ENCODE data around the gene SMLR1.
A peak's percentile ranks its signal among the peaks of the same experiment; 100 is the strongest.

Gene SMLR1

GRCh38 chr6:130825772-130826441 is 1.3 kb upstream of the SMLR1 start:
- DNase-seq (ENCODE audit: low spot score), result peak; percentile 26

- no peak for DNase-seq (ENCODE audit: low spot score)
Observed at GRCh38 chr6:130826442-130827246, 562 bp upstream of the SMLR1 start.

DNA sequence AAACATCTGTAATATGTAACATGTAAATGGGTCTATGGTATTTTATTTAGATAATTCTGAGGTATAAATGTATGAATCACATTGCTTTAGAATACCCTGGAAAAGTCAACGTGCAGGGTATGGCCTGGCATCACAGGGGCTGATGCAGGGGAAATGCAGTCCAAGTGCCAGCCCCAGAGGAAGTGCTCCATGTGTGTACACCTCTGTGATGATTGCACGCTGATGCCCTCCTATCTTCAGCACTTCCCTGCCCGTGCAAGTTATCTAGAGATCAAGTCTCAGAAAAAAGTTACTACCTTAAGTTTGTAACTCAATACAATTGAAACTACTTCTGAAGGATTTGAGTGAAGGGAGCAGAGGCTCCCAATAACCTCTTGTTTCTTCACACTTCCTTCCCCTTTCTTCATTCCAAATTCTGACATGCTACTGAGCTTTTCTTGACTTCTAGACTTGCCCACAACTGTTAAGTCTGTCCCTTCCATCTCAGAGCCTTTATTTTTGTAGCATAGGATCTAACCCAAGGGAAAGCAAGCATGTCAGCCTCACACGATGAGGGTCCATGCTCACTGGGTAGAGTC is 2.2 kb downstream of the SMLR1 start:
- DNase-seq (ENCODE audit: low spot score), result no peak

DNA sequence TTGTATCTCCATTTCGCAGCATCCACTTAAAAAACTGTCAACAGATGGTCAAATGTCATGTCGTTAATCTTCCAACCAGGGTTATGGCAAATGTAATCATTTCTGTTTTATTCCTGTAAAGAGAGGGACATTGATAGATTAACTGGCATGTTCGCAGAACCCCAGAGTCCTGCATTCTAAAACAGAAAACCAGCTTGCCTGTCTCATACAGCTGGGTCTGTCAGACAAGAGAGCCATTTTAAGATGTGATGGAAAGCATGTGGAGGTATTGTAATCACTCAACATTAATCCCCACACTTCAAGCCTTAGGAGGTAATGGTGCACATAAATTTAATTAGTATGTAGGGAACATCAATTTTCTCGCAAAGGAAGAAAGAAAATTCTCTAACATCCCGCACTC is 4.4 kb downstream of the SMLR1 start:
- DNase-seq (ENCODE audit: low spot score), result no peak

DNA sequence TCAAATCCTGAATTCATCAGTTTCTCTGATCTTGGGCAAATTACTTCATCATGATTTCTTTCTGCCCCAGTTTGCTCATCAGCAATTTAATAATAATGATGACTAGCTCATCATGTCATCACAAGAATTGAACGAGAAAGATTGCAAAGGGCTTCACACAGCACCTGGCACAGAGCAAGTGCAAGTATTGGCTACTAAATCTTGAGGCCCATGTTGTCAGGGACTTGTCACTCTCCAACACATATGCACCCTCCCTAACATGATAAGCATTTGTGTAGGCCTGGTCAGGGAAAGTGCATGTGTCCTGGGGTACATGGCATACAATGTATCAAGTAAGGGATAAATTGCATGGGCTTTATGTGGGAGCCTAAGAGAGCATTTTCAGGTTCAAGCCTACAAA is 6.4 kb downstream of the SMLR1 start:
- no peak for DNase-seq (ENCODE audit: low spot score)

DNA sequence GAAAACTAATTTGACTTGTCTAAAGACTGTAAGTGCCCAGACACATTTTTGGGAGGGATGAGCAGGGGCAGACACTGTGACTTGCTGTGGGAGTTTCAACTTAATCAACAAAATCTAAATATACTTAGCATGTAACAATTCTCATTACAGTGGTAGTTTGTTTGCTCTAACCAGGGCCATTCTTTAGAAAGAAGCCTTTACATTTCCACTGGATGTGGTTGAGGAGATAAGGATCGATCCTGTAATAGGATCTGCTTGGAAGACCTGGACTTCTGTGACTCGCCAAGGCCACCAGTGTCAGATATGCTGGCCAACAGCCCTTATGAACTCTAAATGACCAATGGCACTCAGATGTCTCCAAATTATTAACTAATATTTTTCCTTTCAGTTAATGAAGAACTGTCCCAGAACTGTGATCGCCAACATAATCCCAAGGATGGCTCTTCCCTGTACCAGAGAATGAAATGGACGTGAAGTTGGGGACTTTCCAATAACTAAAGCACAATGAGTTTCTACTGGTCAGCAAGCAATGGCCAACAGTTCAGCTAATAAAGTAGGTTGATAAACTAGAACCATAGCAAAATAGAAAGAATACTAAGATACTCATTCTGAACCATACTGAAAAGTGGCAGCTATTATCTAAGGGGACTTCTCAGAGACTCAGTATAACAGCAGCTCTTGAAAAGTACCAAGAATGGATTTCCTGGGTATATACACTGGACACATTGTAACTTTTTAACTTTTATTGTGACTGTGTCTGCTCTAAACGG is 7.5 kb downstream of the SMLR1 start:
- DNase-seq (ENCODE audit: low spot score), result no peak

DNA sequence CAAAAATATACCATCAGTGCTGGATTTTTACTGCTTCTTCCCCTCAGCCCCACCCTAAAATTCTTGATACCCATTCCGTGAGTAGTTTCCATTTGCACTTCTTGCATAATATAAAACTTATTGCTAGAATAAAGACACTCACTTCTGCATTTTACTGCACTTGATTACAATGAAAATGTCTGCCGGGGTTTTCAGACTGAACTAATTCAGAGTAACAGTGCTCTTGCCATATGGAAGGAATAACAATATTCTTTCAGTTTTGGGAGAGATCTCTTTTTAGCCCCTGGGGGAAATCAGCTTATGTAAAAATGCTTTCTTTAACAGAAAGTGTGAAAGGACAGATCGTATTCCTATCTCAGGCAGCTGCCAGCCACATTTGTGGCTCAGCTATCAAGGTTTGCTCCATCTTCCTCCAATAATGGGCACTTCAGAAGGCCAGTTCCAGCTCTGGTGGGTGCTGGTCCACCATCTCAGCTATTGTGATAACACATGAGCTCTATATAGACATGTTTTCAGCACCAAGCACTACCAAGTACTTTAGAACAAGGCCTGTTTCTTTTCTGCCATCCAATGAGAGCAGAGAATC is 8.9 kb downstream of the SMLR1 start:
- no peak for DNase-seq (ENCODE audit: low spot score)

GRCh38 chr6:130837067-130837466 is 9.9 kb downstream of the SMLR1 start:
- DNase-seq (ENCODE audit: low spot score), result no peak

DNA sequence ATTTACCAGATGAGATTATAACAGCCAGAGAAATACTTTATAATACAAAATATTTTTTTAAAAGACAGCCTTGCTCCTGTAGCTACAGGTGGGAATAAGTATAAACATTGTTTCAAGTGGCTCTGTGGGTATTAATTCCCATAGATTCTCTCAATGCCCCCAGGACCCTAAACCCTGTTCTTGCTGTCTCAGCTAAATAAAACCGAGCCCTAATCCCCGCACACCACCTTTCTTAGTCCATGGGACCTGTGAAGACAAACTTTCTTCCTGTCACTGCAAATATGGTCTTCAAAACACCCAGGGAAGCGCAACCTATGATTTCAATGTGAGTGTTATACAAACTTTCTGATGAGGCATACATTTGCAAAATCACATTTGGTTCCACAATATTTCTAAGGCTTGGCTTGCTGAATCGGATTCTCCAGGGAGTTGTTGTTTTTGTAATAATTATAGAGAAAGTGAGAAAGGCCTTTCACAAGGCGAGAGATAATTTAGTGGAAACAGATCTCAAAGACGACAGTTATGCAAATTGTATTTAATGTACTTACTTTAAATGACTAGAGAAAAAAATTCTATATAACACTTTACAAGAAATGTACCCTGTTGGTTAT is 11.1 kb downstream of the SMLR1 start:
- DNase-seq (ENCODE audit: low spot score), result no peak

DNA sequence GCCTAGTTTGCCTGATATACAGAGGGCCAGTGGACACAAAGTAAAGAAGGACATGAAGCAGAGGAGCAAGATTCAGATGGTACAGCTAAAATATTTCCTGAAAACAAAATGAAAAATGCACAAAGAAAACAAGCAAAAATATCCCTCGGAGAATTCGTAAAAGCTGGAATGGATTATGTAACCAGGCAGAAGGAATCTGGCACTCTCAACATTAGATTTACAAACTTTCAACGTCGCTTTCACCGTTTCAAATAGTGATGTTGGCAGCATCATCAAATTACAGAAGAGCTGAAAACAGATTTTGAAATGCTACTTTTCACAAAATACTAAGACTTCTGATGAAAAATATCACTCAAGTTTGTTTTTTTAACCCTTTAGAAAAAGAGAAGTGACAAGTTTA is 11.7 kb downstream of the SMLR1 start:
- no peak for DNase-seq (ENCODE audit: low spot score)

GRCh38 chr6:130839379-130839778 is 12.2 kb downstream of the SMLR1 start:
- no peak for DNase-seq (ENCODE audit: low spot score)

DNA sequence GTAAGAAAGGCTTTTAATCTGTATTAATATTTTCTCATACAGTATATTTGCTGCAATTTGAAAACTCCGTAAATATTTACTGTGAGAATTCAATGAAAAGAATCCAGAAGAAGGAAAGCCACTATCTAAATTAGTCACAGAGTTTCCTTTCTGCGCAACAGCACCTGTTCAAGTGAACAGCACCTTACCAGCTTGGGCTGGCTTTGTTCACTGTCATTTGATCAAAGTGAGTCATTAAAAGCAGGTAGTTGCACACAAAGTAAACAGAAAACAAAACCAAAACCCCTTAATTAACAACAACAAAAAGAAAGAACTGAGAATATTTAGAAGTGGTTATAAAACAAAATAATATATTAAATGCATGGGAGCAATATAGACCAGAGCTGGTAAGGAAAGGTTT is 12.8 kb downstream of the SMLR1 start:
- no peak for DNase-seq (ENCODE audit: low spot score)

GRCh38 chr6:130841128-130841728 is 14.0 kb downstream of the SMLR1 start:
- no peak for DNase-seq (ENCODE audit: low spot score)

DNA sequence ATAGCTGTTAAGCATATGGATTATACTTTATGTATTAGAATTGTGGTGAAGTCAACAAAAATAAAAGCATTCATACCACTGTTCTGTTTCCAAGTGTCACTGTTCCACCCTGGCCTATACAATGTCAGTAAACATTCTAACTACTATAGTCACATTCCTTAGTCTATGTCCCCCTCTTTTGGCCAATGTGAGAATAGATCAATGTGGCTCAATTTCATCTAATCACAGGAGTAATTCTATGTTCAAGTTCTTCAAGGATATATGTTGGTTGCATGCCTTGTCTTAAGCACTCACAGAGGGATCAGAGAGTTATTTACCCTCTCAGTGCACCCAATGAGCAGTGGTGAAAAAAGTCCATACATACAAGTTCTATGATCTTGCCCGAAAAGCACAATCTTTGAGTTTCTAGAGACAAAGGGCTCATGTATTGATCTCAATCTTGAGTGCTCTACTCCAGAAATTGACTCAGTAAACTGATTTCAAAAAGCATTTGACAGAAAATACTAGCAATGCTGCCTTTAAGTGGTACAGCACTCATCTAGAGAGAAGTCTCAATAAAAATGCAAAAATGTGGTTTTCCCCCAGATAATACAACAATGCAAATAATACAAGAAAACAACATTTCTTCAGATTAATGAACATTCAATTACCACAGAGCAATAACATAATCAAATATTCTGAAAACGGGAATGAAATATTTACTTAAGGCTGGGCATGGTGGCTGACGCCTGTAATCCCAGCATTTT is 16.5 kb downstream of the SMLR1 start:
- peak; percentile 48 for DNase-seq (ENCODE audit: low spot score)

DNA sequence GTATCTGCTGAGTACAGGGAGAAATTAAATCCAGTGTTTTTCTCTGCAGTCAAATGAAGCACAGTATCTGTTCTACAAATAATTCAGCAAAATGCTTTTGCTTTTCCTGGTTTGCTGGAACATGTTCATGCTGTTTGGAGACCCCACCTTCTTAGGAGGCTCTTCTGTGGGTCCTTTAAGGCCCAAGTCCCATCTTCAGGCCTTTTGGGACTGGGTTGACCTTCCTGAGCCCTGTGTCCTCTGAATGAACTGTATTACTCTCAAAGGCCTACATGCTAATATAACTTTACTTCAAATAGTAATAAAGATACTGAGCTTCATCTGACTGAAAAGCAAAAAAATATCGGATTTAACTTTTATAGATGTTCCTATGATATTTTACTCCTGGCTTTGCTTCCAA is 19.3 kb downstream of the SMLR1 start:
- DNase-seq (ENCODE audit: low spot score), result no peak

GRCh38 chr6:130847001-130847910 is 20.1 kb downstream of the SMLR1 start:
- DNase-seq (ENCODE audit: low spot score), result no peak

GRCh38 chr6:130848945-130849344 is 21.7 kb downstream of the SMLR1 start:
- peak; percentile 27 for DNase-seq (ENCODE audit: low spot score)

GRCh38 chr6:130849594-130849993 is 22.4 kb downstream of the SMLR1 start:
- DNase-seq (ENCODE audit: low spot score), result no peak

DNA sequence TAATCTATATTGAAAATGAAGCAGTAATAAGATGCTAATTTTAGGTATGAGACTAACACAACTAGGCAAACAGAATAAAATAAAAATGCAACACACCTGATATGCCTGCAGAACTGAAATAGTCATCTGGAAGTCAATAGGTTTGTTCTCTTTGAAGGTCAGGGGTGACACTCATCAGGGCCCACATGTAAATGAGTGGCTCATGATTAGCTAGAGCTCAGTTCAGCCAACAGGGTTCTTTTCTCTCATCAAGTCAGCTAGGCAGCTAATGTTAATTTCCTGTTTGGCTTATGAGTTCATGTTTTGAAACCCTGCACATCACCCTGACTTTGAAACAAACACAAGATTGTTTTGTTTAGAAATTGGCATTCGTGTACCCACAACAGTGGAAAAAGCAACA is 23.8 kb downstream of the SMLR1 start:
- DNase-seq (ENCODE audit: low spot score), result no peak

Data from iPS-NIHi11 (cell line).